Activated T-cell treated with anti-CD3 and anti-CD28 coated beads, Interleukin-2, amount 50 U/mL, for 48 hours (primary cell): ENCODE data around the gene PKP2.

ENCODE experiments used
- DNase-seq, 2 experiments: peaks; one replicate each; pipeline ENCODE4 v3.0.0-alpha.2; 2020

Gene PKP2

DNA sequence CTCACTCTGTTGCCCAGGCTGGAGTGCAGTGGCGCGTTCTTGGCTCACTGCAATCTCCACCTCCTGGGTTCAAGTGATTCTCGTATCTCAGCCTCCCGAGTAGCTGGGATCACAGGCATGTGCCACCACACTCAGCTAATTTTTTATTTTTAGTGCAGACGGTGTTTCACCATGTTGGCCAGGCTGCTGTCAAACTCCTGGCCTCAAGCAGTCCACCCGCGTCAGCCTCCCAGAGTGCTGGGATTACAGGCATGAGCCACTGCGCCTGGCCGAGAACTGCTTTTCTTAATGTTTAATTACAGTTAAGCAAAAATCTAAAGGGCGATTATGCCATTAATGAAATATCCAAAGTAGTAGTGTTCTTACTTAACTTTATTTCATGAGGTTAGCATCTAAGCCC is 154.4 kb downstream of the PKP2 start:
- no peak for DNase-seq
